GF-D8 (cell line): ENCODE measurements around the gene PACSIN3.
"Not testable (repeated sequence)": the region's sequence is repeated elsewhere in the genome, so short reads cannot be mapped to it uniquely, and the experiment has no call there.

Experiments
- DNase-seq: peaks from one replicate; lab custom pipeline; 2025; lab: John Stamatoyannopoulos, UW

The PACSIN3 gene

DNA sequence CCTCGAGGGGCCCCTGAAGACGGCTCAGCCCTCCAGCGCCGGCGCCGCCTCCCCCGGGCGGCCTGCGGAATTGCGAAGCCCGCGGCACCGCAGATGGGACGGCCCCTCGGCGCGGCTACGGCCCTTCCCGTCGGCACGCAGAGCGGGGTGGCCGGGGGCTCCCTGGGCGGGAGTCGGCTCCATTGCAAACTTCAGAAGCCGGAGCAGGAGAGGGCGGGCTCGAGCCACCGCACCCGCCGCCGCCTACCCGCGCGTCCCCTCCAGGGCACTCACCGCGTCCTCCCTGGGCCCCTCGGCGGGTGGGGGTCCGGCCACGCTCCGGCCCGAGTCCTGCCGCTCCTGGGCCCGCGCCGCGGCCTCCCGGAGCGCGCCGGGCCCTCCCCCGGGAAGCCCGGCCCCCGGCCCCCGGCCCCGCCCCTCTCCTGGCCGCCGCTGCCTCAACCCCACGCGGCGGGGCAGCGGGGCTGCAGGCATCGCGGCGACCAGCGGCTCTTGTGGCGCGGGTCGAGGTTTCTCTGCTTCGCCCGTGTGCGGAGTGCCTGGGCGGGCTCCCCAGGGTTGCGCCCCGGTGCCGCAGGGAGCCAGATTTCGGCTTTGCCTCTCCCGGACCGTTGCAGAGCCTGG lies at the start of gene PACSIN3:
Gene PACSIN3, minus strand, starts transcription at position 359 of the 624 bp plus-strand sequence. CDS start 3,707 bp downstream, outside the sequence.
- DNase-seq, result no peak

DNA sequence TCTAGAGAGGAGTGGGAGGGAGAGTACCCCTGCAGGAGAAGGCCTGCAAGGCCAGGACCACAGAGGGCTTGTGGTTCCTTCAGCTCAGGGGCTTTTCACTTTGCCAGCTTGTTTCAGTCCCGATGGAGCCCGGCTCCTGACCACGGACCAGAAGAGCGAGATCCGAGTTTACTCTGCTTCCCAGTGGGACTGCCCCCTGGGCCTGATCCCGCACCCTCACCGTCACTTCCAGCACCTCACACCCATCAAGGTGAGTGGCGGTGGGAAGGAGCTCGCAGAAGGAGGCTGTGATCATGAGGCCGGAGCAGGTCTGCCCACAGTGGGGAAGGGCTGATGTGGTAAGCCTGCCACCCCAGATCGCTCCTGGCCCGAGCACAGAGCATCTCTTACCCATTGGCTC lies 48.9 kb upstream of the PACSIN3 start:
- DNase-seq, result no peak

DNA sequence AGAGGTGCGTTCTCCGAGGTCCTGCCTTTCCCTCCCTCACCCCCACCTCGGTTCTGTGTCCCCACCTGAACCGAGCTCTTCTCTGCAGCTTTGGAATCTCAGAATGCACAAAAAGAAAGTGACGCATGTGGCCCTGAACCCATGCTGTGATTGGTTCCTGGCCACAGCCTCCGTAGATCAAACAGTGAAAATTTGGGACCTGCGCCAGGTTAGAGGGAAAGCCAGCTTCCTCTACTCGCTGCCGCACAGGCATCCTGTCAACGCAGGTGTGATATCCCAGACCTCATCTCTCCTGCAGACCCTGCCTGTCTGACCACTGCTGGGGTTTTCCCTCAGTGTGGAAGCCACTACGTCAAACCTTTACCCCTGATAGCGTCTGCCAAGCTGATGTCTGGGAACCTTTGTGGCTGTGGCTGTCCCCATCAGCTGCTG lies 48.5 kb upstream of the PACSIN3 start:
- no peak for DNase-seq

DNA sequence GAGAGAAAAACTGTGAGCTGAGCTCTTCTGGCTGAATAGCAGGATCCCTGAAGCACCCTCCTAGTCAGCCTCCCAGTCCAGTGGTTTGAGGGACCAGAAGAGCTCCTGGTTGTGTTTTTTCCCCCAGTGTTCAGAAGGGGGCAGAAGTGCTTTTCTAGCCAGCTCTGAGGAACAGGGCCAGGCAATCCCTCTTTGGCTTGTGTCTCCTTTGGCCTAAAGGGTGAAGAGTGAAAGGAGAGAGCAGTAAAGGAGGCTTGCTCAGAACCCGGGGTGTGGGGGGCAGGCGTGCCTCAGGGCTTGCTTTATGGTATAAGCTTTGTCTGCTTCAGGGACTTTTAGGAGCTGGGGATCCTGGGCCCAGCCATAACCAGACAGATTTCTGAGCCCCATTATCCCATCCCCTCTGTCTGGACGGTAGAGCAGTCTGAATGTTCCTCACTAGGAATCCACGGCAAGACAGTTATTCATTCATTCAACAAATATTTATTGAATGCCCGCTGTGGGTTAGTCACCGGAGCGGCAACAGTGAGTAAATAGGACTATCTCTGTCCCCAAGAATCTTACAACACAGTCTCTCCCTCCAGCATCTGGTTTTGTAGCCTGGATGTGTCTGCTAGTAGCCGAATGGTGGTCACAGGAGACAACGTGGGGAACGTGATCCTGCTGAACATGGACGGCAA lies 47.9 kb upstream of the PACSIN3 start:
- DNase-seq, result no peak

DNA sequence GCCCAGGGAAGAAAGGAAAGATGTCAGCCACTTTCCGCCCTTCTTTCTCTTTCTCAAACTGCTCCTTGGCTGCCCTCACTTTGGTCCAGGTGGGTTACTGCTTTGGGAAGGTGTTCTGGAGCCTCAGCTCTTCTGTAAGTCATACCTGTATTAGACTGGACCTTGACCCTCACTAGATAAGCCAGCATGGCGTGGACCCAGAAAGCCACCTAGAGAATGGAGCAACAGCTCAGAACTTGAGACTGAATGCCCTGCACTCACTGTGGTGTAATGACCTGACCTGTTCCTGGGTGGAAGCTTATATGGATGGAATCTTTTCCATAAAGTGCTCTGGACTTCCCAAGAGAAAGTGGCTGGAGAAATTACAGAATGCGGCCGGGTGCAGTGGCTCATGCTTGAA lies 46.8 kb upstream of the PACSIN3 start:
- DNase-seq, result no peak

DNA sequence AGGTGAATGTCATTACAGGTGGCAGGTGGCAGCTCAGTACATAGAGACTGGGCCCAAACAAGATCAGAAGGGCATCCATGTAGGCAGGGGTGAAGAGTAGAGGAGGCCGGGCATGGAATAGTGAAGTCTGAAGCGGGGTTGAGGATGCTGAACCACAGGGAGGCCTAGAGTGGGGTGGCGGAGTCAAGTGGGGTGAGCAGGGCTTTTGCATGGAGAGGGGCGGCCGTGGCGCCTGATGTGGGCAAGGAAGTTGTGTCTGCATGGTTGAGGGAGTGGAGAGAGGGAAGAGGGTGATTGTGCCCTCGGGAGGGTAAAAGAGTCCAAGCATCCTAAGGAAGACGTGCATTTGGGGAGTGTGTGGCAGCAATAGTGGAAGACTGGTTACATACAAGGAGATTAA lies 42.9 kb upstream of the PACSIN3 start:
- no peak for DNase-seq

DNA sequence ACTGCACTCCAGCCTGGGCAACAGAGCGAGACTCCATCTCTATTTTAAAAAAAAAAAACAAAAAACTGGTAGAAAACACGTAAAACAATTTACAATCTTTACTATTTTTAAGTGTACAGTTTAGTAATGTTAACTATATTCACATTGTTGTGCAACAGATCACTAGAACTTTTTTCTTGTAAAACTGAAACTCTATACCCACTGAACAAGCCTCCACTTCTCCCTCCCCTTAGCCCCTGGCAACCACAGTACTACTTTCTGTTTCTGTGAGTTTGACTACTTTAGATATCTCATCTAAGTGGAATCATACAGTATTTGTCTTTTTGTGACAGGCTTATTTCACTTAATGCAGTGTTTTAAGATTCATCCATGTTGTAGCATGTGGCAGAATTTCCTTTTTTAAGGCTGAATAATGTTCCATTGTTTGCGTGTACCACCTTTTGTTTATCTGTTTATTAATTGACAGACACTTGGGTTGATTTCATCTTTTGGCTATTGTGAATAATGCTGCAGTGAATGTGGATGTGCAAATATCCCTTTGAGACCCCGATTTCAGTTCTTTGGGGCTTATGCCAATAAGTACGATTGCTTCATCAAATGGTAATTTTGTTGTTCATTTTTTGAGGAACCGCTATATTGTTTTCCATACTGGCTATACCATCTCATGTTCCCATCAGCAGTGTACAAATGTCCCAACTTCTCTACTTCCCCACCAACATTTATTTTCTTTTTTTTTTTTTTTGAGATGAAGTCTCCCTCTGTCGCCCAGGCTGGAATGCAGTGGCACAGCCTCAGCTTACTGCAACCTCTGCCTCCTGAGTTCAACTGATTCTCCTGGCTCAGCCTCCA lies 39.5 kb upstream of the PACSIN3 start:
- no peak for DNase-seq

DNA sequence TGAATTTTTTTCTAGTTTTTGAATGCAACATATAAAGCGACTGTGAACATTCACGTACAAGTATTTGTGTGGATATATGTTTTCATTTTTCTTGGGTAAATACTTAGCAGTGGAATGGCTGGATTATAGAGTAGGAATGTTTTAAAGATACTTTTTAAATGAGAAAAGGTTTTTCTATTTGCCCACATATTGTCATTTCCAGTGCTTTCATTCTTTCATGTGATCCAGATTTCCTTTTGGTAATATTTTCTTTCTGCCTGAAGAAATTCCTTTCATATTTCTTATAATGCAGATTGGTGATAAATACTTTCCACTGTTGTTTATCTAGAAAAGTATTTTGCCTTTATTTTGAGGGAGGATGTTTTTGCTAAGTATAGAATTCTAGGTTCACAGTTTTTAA lies 36.5 kb upstream of the PACSIN3 start:
- DNase-seq, result no peak

DNA sequence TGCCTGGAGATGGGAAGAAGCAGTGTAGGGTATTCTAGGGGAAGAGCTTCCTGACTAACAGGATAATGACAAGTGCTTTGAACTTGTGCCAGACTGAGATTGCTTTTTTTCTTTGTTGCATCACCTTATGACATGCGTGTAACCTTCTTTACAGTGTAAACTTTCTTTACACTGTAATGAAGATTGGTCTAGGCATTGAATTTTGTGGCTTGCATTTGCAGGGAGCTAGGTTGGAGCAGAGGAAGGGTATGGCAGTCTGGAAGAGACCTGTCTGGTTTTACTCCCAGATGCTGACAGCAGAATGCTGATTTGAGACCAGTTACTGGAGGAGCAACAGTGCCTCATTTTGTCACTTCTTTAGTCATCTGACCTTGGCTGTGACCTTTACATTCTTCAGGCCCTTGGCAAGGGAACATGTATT lies 34.2 kb upstream of the PACSIN3 start:
- no peak for DNase-seq

DNA sequence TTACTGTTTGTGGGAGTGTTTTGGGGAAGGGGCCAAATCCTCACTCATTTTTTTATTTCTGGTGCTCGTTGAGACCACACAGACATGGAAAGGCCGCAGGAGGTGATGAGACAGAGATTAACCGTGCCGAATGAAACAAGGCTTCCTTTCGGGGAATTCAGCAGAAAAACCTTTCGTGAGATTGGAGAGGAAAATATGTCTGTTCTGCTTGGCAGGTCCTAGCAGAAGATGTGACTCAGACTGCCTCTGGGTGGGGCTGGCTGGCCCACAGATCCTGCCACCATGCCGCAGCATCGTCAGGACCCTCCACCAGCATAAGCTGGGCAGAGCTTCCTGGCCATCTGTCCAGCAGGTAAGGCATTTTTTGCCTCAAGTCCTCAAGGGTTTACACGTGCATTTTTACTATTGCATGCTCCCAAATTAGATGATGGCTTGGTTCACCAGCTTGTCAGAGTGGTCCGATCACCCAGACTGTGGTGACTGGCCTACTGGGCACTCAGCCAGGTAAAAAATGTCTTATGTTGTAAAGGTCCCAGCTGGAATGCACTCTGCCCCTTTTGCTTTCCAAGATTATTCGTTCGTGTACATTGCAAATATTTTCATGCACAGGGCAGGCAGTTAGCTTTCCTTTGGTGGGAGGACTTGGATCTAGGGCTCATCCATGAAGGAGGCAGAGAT lies 30.0 kb upstream of the PACSIN3 start:
- no peak for DNase-seq

DNA sequence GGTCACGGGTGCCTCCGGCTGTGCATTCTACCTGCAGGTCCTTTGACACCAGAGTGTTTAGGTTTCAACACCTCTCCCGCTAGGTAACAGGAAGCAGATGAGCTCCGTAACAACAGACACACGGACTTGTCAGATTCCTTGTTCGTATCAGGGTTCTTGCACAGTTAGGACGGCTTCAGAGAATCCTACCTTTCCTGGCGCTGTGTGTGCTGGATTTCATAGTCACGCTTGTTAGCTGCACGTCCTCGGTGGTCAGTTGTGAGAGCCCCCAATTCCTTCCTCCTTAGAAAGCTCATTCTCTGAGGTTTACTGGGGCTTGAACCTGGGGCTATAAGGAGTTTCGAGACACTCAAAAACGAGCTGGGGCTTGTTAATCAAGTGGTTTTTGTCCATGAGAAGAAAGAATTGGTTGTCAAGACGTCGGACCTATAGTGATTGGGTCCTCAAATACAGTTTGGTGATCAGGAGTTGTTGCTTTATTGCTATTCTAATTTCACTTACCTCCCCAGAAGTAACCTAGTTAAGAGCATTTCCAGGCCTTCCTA lies 29.2 kb upstream of the PACSIN3 start:
- DNase-seq, result no peak

DNA sequence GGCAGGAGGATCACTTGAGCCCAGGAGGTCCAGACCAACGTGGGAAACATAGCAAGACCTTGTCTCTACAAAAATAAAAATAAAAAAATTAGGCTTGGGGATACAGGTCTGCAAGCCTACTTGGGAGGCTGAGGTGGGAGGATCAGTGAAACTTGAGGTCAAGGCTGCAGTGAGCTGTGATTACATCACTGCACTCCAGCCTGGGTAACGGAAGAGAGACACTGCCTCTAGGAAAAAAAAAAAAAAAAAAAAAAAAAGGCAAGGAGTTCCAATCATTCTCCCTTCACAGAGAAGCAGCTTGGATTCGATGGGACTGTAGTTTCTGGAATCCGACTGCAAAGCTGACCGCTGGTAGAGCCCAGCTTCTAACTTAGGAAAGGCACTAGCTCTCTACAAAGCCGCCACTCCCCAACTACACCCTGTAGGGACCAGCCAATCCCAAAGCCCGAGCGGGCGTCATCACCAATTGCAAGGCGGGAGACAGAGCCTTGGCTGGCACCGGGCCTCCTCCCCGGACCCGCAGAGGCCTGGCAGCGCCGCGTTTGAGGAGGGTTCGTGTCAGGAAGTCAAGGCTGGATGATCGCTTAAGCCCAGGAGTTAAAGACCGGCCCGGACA lies 27.8 kb upstream of the PACSIN3 start:
- peak; percentile 60 for DNase-seq

DNA sequence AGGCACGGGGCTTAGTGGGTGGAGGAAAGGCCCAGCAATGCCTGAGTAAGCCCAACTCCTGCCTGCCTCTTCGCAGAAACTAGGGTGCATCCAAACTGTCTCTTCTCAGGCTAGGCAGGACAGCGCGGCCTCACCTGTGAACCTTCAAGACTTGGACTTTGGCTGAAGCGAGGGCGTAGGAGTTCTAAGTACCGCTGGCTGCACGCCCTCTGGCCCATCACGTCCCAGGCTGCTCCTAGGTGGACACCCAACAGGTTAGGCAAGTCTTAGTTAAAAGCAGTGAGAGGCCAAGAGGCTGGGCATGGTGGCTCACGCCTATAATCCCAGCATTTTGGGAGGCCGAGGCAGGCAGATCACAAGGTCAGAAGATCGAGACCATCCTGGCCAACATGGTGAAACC lies 26.7 kb upstream of the PACSIN3 start:
- DNase-seq, result no peak

DNA sequence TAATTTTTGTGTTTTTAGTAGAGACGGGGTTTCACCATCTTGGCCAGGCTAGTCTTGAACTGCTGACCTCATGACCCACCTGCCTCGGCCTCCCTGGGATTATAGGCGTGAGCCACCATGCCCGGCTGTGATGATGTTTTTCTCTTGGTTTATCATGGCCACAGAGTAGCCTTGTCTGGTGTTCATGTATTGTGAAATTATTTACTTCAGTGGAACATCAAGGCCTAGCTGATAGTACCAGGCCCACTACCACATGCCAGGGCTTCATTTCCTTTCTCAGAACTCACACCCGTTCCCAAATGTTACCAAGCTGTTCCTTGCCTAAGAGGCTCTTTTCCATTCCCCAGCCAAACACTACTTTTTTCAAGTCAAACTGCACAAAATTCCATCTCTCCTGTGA lies 22.4 kb upstream of the PACSIN3 start:
- no peak for DNase-seq

DNA sequence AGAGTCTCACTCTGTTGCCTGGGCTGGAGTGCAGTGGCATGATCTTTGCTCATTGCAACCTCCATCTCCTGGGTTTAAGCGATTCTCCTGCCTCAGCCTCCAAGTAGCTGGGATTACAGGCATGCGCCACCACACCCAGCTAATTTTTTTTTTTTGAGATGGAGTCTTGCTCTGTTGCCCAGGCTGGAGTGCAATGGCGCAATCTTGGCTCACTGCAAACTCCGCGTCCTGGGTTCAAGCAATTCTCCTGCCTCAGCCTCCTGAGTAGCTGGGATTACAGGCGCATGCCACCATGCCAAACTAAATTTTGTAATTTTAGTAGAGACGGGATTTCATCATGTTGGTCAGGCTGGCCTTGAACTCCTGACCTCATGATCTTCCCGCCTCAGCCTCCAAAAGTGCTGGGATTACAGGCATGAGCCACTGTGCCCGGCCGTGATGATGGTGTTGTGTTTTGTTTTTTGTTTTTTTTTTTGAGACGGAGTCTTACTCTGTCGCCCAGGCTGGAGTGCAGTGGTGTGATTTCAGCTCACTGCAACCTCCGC lies 21.8 kb upstream of the PACSIN3 start:
- DNase-seq, result not testable (repeated sequence)

DNA sequence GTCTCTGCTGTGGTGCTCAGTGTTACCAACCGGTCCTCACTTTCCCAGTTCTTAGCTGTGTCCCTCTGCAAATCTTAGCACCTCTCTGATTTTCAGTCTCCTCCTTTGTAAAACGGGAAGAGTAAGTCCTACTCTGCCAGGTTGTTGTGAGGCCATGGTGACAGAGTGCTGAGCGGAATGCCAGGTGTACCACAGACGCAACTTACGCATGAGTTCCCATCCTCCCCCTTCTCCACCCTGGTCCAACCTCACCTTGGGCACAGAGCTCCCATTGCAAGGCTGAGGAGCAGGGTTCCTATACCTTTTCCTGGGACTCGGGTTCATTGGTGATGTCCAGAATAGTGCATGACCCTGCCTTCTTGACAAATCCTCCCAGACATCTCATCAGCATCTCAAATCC lies 21.2 kb upstream of the PACSIN3 start:
- no peak for DNase-seq

DNA sequence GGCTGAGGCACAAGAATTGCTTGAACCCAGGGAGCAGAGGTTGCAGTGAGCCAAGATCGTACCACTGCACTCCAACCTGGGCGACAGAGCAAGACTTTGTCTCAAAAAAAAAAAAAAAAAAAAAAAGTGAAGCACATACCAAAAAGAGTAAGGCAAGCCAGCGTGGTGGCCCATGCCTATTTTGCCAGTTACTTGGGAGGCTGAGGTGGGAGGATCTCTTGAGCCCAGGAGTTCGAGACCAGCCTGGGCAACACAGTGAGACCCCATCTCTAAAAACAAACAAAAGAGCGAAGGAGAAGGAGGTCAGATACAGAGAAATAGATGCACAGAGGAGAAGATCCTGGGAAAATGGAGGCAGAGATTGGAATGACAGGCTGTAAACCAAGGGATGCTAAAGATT lies 20.3 kb upstream of the PACSIN3 start:
- DNase-seq, result not testable (repeated sequence)

DNA sequence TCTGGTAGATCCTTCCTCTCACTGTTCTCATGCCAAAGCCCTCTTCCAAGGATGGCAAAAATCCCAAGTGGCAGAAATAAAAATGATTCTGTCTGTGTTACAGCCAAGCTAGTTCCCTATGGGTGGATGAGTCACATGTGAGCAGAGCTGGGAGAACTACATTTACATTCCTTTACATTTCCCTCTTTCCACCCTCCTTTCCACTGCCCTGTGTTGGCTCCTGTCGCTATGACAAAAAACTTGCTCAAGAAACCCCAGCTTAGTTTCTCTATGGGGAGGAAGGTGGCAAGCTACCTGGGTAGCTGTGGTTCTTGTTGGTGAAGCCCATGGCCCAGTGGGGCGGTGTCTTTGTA lies 18.4 kb upstream of the PACSIN3 start:
- DNase-seq, result no peak

DNA sequence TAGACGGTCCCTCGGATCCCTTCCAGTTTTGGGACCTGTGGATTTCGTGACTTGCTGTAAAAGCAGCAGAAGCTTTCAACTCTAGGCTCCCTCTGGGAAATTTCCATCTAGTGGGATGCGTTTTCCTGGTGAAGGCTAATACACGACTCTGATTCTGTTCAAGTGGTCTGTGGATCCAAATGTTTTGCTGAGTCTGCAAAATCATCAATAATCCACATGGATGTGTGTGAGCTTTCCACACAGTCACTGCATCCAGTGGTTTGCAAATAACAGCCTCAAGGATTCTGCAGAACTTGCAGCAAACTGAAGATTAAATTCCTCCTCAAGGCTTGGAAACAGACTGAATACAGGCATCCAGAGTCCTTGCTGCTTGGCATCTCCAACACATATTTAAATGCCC lies 16.3 kb upstream of the PACSIN3 start:
- DNase-seq, result no peak

DNA sequence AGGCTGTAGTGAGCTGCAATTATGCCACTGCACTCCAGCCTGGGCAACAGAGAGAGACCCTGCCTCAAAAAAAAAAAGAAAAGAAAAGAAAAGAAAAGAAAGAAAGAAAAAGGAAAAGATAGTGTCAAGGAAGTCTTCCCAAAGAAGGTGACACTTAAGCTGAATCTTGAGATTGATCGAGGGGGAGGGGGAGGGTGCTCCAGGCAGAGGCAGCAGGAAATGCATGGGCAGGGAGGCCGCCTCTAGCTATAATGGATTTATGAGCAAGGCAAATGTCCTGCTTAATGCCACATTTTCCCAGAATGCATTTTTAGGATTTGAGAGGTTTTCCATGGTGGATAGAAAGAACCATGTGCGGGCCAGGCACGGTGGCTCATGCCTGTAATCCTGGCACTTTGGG lies 14.8 kb upstream of the PACSIN3 start:
- no peak for DNase-seq

DNA sequence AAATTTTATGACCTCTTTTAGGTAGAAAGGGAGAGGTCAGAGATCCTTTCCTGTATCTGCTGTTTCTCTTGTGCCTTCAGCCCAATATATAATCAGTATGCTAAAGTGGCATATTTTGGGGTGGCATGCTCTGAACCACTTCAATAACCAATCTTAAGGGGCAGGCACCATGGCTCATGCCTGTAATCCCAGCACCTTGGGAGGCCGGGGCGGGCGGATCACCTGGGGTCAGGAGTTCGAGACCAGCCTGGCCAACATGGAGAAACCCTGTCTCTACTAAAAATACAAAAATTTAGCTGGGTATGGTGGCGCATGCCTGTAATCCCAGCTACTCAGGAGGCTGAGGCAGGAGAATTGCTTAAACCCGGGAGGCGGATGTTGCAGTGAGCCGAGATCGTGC lies 11.9 kb upstream of the PACSIN3 start:
- DNase-seq, result not testable (repeated sequence)
